ENCODE results near the gene HCRT. TPM values are rescaled to one million over a fixed set of nuclear protein-coding genes. Genes with fewer than 3 reads are reported as not detected.

The HCRT gene
- total RNA-seq, 1 donor from 2014 or later, result not detected

- Histone ChIP-seq H3K4me3 (ENCODE audit: low read depth, low read length) (no peak overlapping the region), H3K27me3 (ENCODE audit: control insufficient read depth, insufficient read depth, low read length) (no peaks in the 10 kb centered on the region), H3K36me3 (ENCODE audit: control insufficient read depth, insufficient read depth, low read length) (peaks cover 4% of the 10 kb centered on the region)
- DNase-seq (ENCODE audit: low read depth) (no peak), FAIRE-seq (no peak)
- no peak for TF ChIP-seq CTCF (IDR thresholded peaks at IDR 0.05; ENCODE audit: insufficient read depth, low read length, severe bottlenecking)
Observed at GRCh38 chr17:42200706-42201457, 15.6 kb upstream of the HCRT start.

GRCh38 chr17:42199416-42200011 is 14.3 kb upstream of the HCRT start:
- no peak for FAIRE-seq
- no peak overlapping the region for H3K4me3 ChIP-seq (ENCODE audit: low read depth, low read length)
- no peak for TF ChIP-seq CTCF (IDR thresholded peaks at IDR 0.05; ENCODE audit: insufficient read depth, low read length, severe bottlenecking)
- DNase-seq (ENCODE audit: low read depth), result no peak
- H3K36me3 ChIP-seq (ENCODE audit: control insufficient read depth, insufficient read depth, low read length), result peaks cover 4% of the 10 kb centered on the region
- H3K27me3 ChIP-seq (ENCODE audit: control insufficient read depth, insufficient read depth, low read length), result no peaks in the 10 kb centered on the region

- H3K36me3 ChIP-seq (ENCODE audit: control insufficient read depth, insufficient read depth, low read length), result peaks cover 2% of the 10 kb centered on the region
- no peak for TF ChIP-seq CTCF (IDR thresholded peaks at IDR 0.05; ENCODE audit: insufficient read depth, low read length, severe bottlenecking)
- DNase-seq (ENCODE audit: low read depth), result no peak
- no peak for FAIRE-seq
- no peaks in the 10 kb centered on the region for H3K27me3 ChIP-seq (ENCODE audit: control insufficient read depth, insufficient read depth, low read length)
- no peak overlapping the region for H3K4me3 ChIP-seq (ENCODE audit: low read depth, low read length)
Observed at GRCh38 chr17:42198897-42199296, 13.6 kb upstream of the HCRT start.

- FAIRE-seq, result no peak
- peaks cover 1% of the 10 kb centered on the region for H3K36me3 ChIP-seq (ENCODE audit: control insufficient read depth, insufficient read depth, low read length)
- no peaks in the 10 kb centered on the region for H3K27me3 ChIP-seq (ENCODE audit: control insufficient read depth, insufficient read depth, low read length)
- no peak for TF ChIP-seq CTCF (IDR thresholded peaks at IDR 0.05; ENCODE audit: insufficient read depth, low read length, severe bottlenecking)
- H3K4me3 ChIP-seq (ENCODE audit: low read depth, low read length), result no peak overlapping the region
- DNase-seq (ENCODE audit: low read depth), result no peak
Observed at GRCh38 chr17:42197564-42198156, 12.4 kb upstream of the HCRT start.

GRCh38 chr17:42193969-42194899 is 9.0 kb upstream of the HCRT start, which contains the start of gene GHDC:
GHDC (minus strand) TSS chr17:42194494; CDS start chr17:42193581, 913 bp downstream.
- H3K4me3 ChIP-seq (ENCODE audit: low read depth, low read length), result peak within 1 kb of the TSS; percentile 84
- no peak for FAIRE-seq
- no peak for TF ChIP-seq CTCF (IDR thresholded peaks at IDR 0.05; ENCODE audit: insufficient read depth, low read length, severe bottlenecking)
- no peaks in the 10 kb centered on the region for H3K27me3 ChIP-seq (ENCODE audit: control insufficient read depth, insufficient read depth, low read length)
- no peaks in the 10 kb centered on the region for H3K36me3 ChIP-seq (ENCODE audit: control insufficient read depth, insufficient read depth, low read length)
- peak; percentile 69 for DNase-seq (ENCODE audit: low read depth)
